GM18873 (cell line): ENCODE measurements around the gene C11orf91.
"Not testable (repeated sequence)": the region's sequence is repeated elsewhere in the genome, so short reads cannot be mapped to it uniquely, and the experiment has no call there.

Experiments used
- ATAC-seq: cut with Tn5 transposase; IDR thresholded peaks from one replicate; pipeline ENCODE4 v1.9.1; 2021; ENCODE audit warnings: mild to moderate bottlenecking, moderate library complexity, moderate number of reproducible peaks; ENCODE audit not compliant: unreplicated experiment, low FRiP score

C11orf91 gene, protein sequence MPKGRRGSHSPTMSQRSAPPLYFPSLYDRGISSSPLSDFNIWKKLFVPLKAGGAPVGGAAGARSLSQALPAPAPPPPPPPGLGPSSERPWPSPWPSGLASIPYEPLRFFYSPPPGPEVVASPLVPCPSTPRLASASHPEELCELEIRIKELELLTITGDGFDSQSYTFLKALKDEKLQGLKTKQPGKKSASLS

DNA sequence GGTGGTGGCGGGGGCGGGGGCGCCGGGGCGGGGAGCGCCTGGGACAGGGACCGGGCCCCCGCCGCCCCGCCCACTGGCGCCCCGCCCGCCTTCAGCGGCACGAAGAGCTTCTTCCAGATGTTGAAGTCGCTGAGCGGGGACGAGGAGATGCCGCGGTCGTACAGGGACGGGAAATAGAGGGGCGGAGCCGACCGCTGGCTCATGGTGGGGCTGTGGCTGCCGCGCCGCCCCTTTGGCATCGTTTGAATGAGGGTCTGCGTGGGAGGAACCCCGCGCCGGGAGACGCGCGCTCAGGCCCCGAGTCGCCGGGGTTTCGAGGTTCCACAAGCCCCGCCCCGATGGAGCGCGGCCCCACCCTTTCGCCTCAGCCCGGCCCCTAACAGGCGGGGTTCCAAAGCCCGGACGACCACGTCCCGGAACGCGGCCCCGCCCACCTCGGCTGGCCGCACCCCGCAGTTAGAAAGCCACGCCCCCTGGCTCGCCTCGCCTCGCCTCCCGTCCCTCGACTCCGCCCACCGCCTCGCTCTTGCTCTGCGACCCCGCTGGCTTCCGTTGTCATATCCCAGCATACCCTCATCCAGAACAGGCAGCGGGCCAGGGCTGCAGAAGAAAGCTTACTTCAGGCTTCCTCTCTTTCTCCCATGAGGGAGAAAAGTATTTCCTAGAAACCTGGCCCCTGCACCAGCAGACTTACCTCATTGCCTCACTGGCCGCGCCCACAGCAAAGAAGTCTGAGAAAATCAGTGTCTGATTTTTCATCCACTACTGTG, at the start of gene C11orf91:
C11orf91 (minus strand) TSS at position 325 of the 770 bp plus-strand sequence; CDS start at position 239, 86 bp downstream.
- ATAC-seq: peak; percentile 73

DNA sequence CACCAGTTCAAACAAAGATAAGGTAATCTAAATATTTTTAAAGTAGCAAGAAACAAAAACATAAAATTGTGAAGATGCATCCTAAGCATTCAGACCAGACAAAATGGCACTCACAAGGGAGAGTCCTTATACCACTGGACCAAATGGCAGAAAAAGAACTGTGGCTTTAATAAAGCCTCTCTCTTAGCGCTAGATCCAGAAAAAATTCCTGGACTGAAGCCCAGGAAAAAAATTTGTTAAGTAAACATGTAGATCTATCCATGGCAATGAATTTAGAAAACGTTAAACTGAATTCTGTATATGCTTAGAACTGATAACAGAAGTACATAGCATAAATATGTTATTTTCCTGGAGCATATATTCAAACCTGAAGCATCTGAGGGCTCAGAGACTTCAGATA, 47.4 kb upstream of the C11orf91 start:
- no peak for ATAC-seq

DNA sequence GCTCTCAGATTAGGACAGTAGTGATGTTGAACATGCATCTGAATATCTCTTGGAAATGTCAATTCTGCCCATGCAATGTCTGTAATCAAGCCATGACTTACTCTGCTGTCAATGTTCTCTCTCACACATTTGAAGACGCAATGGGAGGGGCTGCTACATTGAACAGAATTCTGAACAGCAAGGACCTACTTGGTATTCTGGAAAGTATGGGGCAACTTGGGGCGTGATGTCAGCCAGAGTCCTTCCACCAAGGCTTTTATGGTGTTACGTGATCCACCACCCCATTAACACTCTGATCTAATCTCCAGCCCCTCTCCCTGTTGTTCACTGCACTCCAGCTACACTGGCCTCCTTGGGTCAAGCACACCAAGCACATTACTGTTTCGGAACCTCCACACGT, 42.7 kb upstream of the C11orf91 start:
- ATAC-seq: no peak

DNA sequence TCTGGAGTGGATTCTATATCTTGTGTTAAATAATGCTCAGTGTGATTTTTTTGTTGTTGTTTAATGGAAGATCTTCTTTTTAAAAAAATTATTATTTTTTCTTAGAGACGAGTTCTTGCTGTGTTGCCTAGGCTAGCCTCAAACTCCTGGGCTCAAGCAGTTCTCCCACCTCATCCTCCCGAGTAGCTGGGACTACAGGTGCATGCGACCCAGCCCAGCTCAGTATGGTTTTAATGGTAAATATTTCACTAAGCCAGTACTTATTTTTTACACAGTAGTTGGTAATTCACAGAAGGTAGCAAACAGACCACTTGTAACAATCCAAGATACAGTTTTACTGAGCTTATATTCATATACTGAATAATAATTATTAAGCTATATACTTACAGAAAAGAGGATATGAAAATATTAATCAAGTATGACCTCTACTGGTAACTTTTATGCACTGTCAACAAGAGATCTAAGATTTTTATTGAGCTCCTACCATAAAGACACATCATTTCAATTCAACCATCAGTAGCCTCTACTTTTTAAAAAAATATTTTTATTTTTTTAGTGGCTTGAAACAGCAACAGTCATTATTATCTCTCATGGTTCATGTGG, 41.7 kb upstream of the C11orf91 start:
- no peak for ATAC-seq

DNA sequence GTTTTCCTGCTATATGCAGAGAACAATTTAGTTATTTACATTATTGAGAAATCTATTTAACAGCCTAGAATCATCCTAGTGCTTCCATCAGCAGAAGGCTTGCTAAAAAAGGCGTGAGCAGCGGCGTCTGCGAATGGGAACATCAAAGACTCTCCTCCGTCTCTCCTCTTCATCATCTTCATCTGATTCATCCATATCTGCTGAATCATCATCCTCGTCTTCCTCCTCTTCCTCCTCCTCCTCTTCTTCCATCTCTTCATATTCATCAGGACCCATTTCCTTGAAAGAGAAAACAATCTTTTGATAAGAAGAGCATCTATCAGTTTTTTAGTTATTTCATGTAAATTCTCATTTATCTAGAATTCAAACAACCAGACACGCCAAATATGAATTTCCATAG, 41.2 kb upstream of the C11orf91 start:
- ATAC-seq: no peak

DNA sequence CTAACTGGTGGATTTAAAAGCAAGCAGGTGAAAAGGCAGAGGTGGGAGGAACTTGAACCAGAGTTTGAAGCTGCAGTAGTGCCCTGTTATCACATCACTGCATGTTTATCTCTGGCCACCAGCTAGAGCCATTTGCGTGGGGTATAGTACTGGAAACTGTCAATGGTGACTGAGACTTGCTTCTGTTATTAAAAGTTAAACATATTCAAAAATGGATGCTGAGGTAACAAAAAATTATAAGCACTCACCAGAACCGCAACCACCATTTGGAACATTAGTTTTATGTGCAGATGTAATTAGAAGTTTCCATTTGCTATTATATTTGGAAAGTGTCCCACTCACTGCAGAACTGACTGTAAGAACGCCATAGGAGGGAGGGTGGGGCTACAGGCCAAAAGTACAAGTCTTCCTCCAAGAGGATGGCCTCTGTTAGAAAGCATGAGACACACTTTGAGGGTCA, 36.8 kb upstream of the C11orf91 start:
- ATAC-seq: no peak

DNA sequence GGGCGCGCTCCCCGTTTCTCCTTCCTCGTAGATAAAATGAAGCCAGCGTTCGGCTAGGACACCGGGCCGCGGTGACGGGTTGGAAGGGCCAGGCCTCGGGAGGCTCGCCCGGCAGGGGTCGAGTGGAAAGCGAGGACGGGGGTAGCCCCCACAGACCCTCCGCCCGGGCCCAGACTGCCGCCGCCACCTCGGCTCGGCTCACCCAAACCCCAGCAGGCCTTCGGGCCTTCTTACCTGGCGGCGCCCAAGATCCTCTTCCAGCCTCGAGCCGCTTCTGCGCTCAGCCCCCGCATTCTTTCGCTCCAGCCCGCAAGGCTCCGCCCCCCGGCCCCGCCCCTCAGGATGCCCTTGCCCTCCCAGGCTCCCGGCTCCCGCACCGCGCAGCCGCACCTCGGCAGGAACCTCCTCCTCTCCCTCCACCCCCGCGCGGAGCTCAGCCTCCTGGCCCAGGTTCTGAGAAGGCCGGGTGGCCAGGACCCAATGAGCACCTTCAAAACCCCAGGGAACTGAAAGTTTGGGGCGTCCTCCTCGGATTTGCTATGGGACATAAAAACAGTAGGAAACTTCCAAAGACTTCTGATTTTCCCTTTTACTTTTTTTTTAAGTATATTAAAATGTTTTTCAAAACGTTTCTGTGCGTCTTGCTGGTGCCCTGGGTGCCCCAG, 35.7 kb upstream of the C11orf91 start, which contains the start of gene CD59:
CD59 (minus strand) TSS at position 276 of the 665 bp plus-strand sequence. CDS start 13,978 bp downstream, outside the sequence.
- peak; percentile 39 for ATAC-seq

DNA sequence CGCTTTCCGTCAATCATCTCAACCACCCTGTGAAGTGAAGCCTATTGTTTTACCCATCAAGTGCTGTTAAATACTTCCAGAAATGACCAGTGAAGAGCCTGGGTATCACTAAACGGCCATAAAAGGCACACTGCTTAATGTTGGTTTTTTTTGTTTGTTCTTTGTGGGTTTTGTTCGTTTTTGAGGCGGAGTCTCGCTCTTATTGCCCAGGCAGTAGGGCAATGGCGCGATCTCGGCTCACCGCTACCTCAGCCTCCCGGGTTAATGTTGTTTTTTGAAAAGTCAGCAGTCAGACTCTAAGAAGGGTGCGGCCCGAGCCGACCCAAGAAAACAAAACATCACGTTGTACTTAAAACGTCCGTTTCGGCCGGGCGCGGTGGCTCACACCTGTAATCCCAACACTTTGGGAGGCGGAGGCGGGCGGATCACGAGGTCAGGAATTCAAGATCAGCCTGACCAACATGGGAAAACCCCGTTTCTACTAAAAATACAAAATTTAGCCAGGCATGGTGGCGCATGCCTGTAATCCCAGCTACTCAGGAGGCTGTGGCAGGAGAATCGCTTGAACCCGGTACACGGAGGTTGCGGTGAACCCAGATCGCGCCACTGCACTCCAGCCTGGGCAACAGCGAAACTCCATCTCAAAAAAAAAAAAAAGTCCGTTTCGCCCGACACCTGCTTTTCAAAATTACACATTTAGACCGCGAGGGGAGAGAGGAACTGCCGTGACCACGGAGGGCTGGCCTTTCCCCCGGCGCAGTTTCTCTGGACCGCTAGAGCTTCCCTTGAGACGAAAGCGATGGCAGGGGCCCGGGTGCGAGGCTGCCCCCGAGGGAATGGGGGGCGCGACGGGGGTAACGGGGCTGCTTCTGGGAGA, 34.9 kb upstream of the C11orf91 start:
- ATAC-seq: peak; percentile 44

DNA sequence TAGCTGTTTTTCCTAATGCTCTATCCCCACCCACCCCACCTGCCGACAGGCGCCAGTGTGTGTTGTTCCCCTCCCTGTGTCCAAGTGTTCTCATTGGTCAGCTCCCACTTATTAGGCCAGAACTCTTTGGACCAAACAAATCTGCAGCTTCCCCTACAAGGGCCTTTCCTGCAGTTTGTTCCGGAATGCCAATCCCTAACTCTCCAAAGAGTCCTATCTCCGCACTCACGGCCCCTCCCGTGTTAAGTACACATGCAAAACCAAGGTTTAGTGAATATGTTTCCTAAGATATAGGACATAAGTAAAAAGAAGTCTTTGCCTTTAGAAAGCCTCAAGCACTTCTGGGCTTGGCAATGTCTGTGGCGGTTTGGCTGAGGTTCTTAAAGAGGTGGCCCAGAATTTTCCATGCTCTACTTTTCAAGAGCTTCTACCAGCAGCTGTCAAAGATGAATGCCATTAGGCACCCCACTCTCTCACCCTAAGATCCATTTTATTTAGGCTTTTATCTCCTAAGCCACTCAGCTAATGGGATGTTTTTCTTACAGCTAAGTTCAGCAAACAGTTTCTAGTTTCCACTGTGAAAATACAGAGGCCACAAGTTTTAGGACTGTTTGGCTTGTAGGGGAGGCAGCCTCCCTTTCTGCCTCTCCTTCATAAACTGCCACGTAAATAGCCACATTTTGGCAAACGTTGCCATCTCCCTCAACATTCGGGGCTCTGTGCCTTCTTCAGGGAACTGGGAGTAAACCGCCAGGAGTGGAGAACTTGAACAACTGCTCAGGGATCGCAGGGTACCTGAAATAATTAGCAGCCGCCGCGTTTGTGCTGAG, 34.0 kb upstream of the C11orf91 start:
- no peak for ATAC-seq

DNA sequence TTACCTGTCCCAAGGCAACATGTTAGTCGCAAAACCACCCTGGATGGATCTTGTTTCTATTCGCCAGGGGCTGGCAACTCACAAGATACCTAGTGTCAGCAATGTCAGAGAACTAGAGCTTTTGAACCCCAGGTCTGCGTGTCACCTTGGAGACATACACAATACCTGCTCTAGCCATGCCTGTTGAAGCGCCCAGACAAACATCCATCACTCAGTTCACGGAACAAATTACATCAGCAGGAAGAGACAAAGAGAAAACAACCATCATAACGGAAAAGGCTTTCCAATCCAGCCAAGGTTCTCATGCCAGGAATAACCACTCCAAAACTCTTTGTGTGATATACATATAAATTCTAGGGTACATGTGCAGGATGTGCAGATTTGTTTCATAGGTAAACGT, 33.4 kb upstream of the C11orf91 start:
- ATAC-seq: no peak

DNA sequence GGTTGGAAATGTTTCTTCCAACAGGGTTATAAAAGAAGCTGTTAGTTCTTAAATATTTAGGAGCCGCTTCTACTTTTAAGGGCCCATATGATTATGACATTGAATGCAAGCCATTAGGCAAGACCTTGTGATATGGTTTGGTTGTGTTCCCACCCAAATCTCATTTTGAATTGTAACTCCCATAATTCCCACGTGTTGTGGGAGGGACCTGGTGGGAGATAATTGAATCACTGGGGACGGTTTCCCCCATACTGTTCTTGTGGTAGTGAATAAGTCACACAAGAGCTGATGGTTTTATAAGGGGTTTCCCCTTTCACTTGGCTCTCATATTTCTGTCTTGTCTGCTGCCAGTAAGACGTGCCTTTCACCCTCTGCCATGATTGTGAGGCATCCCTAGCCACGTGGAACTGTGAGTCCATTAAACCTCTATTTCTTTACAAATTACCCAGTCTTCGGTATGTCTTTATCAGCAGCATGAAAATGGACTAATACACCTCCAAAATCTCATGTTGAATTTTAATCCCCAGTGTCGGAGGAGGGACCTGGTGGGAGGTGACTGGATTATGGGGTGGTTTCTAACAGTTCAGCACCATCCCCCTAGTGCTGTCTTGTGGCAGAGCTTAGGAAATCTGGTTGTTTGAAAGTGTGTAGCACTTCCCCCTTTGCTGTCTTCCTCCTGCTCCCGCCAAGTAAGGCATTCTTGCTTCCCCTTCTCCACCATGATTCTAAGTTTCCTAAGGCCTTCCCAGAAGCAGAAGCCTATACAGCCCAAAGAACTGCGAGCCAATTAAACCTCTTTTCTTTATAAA, 31.3 kb upstream of the C11orf91 start:
- ATAC-seq: no peak

DNA sequence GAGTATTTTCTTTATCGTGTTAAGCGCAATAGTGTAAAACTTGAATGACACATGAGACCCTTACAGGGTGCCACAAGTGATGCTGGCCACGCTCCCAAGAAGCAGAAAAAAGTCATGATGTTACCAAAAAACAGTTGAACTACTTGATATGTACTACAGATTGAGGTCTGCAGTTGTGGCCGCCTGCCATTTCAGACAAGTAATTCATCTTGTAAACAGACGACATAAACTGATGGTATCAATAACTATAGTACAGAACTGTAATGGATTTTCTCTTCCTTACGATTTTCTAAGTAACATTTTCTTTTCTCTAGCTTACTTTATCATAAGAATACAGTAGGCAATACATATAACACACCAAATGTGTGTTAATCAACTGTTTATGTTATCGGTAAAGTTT, 30.1 kb upstream of the C11orf91 start:
- no peak for ATAC-seq

DNA sequence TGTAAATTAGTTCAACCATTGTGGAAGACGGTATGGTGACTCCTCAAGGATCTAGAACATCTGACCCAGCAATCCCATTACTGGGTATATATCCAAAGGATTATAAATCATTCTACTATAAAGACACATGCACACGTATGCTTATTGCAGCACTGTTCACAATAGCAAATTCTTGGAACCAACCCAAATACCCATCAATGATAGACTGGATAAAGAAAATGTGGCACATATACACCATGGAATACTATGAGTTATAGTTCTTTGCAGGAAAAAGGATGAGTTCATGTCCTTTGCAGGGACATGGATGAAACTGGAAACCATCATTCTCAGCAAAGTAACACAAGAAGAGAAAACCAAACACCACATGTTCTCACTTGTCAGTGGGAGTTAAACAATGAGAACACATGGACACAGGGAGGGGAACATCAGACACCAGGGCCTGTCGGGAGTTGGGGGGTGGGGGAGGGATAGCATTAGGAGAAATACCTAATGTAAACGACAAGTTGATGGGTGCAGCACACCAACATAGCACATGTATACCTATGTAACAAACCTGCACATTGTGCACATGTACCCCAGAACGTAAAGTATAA, 28.5 kb upstream of the C11orf91 start:
- ATAC-seq: not testable (repeated sequence)

DNA sequence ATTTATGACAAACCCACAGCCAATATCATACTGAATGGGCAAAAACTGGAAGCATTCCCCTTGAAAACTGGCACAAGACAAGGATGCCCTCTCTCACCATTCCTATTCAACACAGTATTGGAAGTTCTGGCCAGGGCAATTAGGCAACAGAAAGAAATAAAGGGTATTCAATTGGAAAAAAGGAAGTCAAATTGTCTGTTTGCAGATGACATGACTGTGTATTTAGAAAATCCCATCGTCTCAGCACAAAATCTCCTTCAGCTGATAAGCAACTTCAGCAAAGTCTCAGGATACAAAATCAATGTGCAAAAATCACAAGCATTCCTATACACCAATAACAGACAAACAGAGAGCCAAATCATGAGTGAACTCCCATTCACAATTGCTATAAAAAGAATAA, 26.9 kb upstream of the C11orf91 start:
- not testable (repeated sequence) for ATAC-seq

DNA sequence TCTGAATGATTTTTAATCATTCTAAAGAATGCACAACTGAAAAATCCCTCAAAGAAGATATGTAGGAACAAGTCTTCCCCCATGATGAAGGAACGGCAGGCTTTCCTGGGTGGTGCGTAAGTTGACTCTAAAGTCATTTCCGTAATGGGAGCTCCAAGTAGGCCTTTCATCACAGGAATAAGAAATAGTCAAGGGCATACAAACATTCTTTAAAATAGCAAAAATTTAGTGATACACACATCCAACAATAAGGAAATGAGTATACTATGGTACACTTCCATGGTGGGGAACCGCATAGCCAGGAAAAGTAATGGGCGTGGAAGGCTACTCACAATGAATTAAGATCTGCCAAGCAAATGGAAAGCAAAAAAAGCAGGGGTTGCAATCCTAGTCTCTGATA, 24.9 kb upstream of the C11orf91 start:
- ATAC-seq: no peak

DNA sequence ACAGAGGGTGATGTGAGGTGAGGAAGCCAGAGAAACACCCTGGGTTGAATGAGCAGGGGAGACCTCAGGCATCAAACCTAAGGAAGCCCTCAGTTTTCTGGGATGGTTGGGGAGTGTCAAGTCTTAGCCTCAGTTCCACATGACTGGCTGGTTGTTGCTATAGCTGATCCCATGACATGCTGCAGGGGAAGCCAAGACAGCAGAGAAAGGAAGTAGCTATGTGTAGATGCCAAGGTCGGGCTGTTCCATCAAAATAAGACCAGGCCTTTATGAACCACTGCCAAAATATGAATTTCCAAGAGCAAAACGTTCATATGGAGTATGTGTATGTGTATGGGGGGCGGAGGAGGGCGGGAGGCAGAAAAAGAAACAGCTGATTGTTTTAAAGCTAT, 24.0 kb upstream of the C11orf91 start:
- ATAC-seq: no peak

DNA sequence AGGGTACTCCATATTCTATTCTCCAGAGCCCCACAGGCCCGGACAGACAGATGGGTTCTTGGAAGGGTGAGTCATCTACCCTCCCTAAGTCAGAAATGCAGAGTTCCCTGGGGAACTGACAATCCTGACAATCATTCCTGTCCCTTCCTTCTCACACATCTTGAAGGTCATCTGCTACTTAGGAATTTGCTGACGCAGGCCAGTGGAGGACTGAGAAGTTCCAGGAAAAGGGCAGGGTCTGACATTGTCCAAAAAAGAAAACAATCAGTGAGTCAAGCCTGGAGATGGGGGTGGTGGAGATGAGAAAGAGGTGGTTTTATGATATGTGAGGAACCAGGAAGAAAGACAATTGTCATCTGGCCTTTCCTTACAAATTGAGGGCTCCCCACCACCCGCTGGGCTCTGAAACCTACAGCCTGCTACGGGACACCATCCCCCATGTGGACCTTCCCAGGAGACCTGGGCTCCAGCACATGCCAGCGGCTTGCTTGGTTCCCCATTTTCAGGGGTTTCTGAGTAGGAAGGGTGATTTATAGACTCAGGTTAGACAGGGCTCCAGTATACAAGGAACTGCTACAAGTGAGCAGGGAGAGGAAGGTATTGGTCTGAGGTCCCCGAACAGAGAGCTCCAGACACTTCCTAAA, 22.7 kb upstream of the C11orf91 start:
- no peak for ATAC-seq
